NB4 (cell line): Measurements from ENCODE around the gene KRT33B.

Experiments used
- CTCF ChIP-seq: IDR thresholded peaks from one replicate; pipeline ENCODE4 v1.5.1; 2012; ENCODE audit warnings: low read depth, low read length
- MAX ChIP-seq: IDR thresholded peaks from 2 replicates; pipeline ENCODE4 v1.6.1; 2011; ENCODE audit warnings: low read depth, low read length
- MYC ChIP-seq: IDR thresholded peaks from 2 replicates; pipeline ENCODE4 v1.6.1; 2011; ENCODE audit warnings: low read depth, low read length
- POLR2A ChIP-seq: IDR thresholded peaks from 2 replicates; pipeline ENCODE4 v1.6.1; 2011; ENCODE audit warnings: mild to moderate bottlenecking; ENCODE audit not compliant: insufficient read length; ENCODE audit errors: extremely low read depth

DNA sequence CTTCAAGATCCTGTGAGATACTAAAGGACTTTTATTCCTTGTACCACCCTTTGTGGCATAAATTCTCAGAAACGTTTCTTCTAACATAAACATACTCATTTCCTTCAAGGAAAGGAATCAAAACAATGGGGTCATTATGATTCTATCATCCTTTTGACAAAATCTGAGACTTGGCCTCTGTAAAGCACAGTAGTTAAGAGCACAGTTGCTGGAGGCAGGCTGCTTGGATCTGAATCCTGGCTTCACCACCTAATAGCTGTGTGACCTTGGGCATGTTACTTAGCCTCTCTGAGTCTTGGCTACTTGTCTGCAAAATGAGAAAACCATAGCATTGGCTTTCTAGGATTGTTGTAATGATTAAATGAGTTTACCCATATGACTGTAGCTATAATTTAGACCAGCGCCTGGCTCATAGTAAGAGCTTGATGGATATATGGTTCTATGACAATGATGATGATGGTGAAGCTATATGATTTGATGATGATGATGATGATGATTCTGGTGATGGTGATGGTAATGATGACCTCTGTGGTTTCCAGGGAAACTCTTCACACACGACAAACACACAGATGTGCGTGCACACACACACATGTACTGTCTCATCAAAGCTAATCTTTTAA lies 33.9 kb upstream of the KRT33B start:
- TF ChIP-seq CTCF (no peak), MYC (no peak), POLR2A (no peak), MAX (no peak)
